UCSD-AML1 (cell line): Measurements from ENCODE around the gene TNFRSF17.
"Not testable (repeated sequence)": the region's sequence is repeated elsewhere in the genome, so short reads cannot be mapped to it uniquely, and the experiment has no call there.

Experiments used
- DNase-seq: peaks from one replicate; lab custom pipeline; 2025; ENCODE audit not compliant: unreplicated experiment; lab: John Stamatoyannopoulos, UW

Gene TNFRSF17

DNA sequence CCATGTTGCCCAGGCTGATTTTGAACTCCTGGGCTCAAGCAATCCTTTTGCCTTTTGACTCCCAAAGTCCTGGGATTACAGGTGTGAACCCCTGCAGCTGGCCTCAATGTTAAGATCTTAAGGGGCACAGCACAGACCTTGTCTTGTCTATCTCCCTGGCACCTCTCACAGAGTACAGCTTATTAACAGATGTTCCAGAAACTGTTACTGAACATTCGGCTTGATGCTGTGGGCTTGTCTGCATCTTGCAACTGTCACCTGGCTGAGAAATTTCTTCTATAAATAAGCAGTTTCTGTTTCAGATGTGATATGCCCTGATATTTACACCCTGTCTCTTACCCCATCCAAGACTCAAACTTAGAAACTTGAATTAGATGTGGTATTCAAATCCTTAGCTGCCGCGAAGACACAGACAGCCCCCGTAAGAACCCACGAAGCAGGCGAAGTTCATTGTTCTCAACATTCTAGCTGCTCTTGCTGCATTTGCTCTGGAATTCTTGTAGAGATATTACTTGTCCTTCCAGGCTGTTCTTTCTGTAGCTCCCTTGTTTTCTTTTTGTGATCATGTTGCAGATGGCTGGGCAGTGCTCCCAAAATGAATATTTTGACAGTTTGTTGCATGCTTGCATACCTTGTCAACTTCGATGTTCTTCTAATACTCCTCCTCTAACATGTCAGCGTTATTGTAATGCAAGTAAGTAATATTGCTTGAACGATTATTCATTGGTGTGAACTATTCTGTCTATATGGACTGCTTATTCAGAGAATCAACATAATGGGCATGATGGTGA lies at the start of gene TNFRSF17:
TNFRSF17 (plus strand) TSS at position 450 of the 791 bp plus-strand sequence; CDS start at position 565, 115 bp downstream.
- DNase-seq, result no peak

GRCh38 chr16:11915644-11916523 lies 49.1 kb upstream of the TNFRSF17 start, which contains the start of gene GSPT1:
GSPT1 (minus strand) TSS chr16:11915956; CDS start chr16:11915720, 236 bp downstream.
- DNase-seq, result peak; percentile 99

GRCh38 chr16:11916524-11917285 lies 48.3 kb upstream of the TNFRSF17 start:
- DNase-seq, result no peak

DNA sequence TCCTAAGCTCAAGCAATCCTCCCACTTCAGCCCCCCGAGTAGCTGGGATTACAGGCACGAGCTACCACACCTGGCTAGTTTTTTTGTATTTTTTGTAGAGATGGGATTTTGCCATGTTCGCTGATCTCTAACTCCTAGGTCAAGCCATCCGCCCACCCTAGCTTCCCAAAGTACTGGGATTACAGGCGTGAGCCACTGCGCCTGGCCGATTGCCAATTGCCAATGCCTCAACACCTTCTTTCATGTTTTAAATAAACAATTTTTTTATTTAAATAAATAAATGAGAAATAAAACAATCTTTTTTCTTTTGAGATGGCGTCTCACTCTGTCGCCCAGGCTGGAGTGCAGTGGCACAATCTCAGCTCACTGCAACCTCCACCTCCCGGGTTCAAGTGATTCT lies 41.0 kb upstream of the TNFRSF17 start:
- DNase-seq, result not testable (repeated sequence)

DNA sequence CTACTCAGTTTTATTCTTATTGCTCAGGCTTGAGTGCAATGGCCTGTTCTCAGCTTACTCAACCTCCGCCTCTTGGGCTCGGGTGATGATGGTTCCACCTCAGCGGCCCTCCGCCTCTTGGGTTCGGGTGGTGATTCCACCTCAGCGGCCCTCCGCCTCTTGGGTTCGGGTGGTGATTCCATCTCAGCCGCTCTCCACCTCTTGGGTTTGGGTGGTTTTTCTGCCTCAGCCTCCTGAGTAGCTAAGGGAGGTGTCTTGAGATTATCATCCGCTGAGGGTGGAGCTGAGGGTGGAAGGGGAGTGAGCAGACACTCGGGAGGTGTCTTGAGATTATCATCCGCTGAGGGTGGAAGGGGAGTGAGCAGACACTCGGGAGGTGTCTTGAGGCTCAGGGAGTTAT lies 37.7 kb upstream of the TNFRSF17 start:
- not testable (repeated sequence) for DNase-seq

DNA sequence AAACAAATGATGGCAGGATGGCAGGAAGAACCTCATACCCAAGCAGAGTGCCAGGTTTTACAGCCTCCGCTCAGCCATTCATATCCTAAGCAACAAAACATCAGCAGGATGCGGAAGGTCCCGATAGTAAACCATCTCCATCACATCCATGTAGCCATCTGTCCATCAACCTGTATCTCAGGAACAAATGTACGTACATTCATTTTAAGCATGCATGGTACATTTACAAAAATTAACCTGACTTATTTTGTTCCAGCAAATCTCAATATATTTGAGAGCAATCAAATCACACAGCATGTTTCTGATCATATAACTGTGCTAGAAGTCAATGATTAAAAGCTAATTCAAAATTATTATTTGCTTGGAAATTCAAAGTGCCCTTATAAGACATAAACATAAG lies 23.1 kb upstream of the TNFRSF17 start, which contains the start of gene NPIPB2:
NPIPB2 (minus strand) TSS at position 101 of the 400 bp plus-strand sequence; CDS start at position 101, 0 bp downstream.
- DNase-seq, result not testable (repeated sequence)

DNA sequence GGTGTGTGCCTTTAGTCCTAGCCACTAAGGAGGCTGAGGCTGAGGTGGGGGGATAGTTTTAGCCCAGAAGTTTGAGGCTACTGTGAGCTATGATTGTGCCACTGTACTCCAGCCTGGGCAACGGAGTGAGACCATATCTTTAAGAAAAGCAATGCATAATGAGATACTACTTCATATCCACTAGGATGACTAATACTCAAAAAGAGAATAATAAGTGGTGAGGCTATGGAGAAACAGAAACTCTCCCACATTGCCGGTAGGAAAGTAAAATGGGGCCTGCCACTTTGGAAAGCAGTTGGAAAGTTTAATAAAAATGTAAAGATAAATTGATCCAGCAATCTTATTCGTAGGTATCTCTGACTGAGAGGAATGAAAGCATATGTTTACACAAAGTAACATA lies 18.6 kb upstream of the TNFRSF17 start:
- DNase-seq, result no peak

DNA sequence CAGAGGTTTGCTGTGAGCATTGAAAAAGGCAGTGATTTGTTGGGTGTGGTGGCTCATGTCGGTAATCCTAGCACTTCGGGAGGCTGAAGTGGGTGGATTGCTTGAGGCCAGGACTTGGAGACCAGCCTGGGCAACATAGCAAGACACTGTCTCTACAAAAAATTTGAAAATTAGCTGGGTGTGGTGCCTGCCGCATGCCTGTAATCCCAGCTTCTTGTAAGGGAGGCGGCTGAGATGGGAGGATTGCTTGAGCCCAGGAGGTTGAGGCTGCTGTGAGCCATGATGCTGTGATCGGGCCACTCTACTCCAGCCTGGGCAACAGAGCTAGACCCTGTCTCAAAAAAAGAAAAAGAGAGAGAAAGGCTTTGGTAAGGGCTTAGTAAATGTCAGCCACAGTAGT lies 16.2 kb upstream of the TNFRSF17 start:
- DNase-seq, result no peak

DNA sequence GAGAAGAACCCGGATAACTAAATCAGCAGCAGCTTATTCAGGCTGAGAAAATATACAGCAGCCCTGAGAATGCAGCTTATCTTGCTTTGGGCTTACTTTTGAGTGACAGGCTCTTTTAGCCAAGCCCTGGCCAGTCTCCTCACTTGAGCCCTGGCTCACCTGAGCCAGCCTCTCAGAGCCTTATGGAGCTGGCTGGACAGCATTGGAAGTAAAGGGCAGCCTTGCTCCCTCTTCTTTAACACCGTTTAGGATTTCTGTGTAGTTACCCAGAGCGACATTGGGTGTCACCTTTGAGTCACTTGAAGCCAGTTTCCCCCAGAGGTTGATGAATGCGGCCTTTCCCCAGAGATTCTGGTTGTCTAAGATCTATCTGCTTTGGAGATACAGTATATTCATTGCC lies 15.5 kb upstream of the TNFRSF17 start:
- DNase-seq, result no peak

GRCh38 chr16:11950388-11950787 lies 14.6 kb upstream of the TNFRSF17 start:
- no peak for DNase-seq

DNA sequence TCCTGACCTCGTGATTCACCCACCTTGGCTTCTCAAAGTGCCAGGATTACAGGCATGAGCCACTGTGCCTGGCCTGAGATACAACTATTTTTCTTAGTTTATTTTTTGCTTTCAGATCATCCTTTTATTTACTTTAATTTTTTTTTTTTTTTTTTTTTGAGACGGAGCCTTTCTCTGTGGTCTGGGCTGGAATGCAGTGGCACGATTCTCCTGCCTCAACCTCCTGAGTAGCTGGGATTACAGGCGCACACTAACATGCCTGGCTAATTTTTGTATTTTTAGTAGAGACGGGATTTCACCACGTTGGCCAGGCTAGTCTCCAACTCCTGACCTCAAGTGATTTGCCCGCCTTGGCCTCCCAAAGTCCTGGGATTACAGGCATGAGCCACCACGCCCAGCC lies 11.4 kb upstream of the TNFRSF17 start:
- DNase-seq, result not testable (repeated sequence)

DNA sequence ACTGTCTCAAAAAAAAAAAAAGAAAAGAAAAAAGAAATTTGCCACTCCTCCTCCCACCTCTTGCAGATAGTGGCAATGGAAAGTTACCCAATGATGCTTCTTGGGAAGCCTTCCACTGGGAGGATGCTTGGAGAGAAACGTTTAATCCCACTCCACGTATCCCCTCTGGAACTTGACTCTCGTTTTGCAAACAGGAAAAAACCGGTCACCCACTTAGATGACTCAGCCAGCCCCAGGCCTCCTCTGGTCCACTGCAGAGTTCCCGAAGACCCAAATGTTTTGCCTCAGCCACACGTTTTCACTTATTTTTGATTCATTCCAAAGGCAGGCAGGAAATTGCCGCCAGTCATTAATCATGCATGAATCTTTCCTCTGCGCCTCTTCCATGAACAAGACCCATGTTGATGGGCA lies 9.3 kb upstream of the TNFRSF17 start:
- DNase-seq, result no peak

DNA sequence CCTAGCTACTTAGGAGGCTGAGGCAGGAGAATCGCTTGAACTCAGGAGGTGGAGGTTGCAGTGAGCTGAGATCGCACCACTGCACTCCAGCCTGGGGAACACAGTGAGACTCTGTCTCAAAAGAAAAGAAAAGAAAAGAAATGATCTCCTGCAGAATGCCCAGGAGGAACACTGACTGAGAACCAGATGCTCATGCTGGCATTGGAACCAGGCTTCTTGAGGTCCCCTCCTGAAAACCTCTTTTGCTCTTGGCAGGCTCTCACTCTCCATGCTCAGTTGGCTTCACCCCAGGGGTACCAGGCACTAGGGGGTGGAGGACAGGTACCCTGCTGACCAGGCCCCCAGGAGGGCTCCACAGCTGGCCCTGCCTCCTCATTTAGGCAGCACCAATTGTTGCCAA lies 8.5 kb upstream of the TNFRSF17 start:
- DNase-seq, result no peak

- no peak for DNase-seq
These were observed 7.2 kb upstream of the TNFRSF17 start for GRCh38 chr16:11957591-11958395.

DNA sequence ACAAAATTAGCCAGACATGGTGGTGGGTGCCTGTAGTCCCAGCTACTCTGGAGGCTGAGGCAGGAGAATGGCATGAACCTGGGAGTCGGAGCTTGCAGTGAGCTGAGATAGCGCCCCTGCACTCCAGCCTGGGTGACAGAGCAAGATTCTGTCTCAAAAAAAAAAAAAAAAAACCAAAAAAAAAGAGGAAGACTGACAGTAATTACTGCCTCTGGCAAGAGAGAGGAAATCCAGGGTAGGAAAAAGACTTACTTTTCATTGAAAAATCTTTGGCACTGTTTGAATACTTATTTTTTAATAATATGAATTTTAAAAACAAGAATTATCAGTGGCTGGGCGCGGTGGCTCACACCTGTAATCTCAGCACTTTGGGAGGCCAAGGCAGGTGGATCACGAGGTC lies 2.6 kb upstream of the TNFRSF17 start:
- not testable (repeated sequence) for DNase-seq

- DNase-seq, result not testable (repeated sequence)
These were observed 2.0 kb upstream of the TNFRSF17 start for GRCh38 chr16:11962978-11963377.

DNA sequence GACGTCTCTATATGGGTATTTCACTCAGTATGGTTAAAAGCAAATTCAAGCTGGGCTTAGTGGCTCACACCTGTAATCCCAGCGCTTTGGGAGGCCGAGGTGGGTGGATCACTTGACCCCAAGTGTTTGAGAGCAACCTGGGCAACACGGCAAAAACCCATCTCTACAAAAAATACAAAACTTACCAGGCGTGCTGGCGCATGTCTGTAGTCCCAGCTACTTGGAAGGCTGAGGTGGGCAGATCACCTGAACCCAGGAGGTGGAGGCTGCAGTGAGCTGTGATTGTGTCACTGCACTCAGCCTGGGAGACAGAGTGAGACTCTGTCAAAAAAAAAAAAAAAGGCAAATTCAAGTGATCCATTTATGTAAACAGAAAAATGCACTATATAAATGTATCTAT lies 1.3 kb upstream of the TNFRSF17 start:
- DNase-seq, result no peak

- DNase-seq, result no peak
These were observed 1.2 kb downstream of the TNFRSF17 start for GRCh38 chr16:11966173-11966572.

- no peak for DNase-seq
These were observed 2.3 kb downstream of the TNFRSF17 start for GRCh38 chr16:11967195-11967911.
